Activated CD8-positive, alpha-beta T cell treated with anti-CD3 and anti-CD28 coated beads for 36 hours (primary cell): ENCODE measurements around the gene LCORL. TPM values are rescaled to one million over a fixed set of nuclear protein-coding genes. Genes with fewer than 3 reads are reported as not detected.

Experiments
- ATAC-seq: fragments of 200-7000 bp; cut with Tn5 transposase; one replicate; pipeline ENCODE4 v1.10.0; 2021; ENCODE audit warnings: mild to moderate bottlenecking, moderate library complexity
- CTCF ChIA-PET: fragments of 350-600 bp; sonication (Branson Sonifier 250); formaldehyde crosslinking; loops from one replicate; lab custom pipeline; 2021; ENCODE audit warnings: antibody characterized with exemption; lab: Charles Lee
- POLR2A ChIA-PET: fragments of 350-600 bp; sonication (Branson Sonifier 250); formaldehyde crosslinking; loops from one replicate; lab custom pipeline; 2021; ENCODE audit warnings: antibody characterized with exemption; lab: Charles Lee
- DNase-seq: peaks from one replicate; pipeline ENCODE4 v3.0.0-alpha.2; 2020
- H3K27ac Mint-ChIP-seq: one replicate; pipeline ENCODE4 v1.8.0; 2021; ENCODE audit warnings: mild to moderate bottlenecking, mixed read lengths
- H3K27me3 Mint-ChIP-seq: one replicate; pipeline ENCODE4 v1.8.0; 2021; ENCODE audit warnings: mixed read lengths
- H3K36me3 Mint-ChIP-seq: one replicate; pipeline ENCODE4 v1.8.0; 2021; ENCODE audit warnings: low read depth, mixed read lengths
- H3K4me1 Mint-ChIP-seq: one replicate; pipeline ENCODE4 v1.8.0; 2021; ENCODE audit warnings: low read depth, mixed read lengths
- H3K4me3 Mint-ChIP-seq: one replicate; pipeline ENCODE4 v1.8.0; 2021; ENCODE audit warnings: mild to moderate bottlenecking, moderate library complexity, mixed read lengths
- H3K9me3 Mint-ChIP-seq: one replicate; pipeline ENCODE4 v1.8.0; 2021; ENCODE audit warnings: mixed read lengths
- intact Hi-C: fragments of 100-400 bp; cut with micrococcal nuclease; formaldehyde crosslinking; loops from one replicate; pipeline ENCODE4 v1.10.0; 2022
- total RNA-seq, 2 experiments: library from RNA; stranded (reverse); gene quantifications; one replicate each; pipeline ENCODE4 v1.2.3, GENCODE V29; 2021
- TF ChIP-seq, protein P1 (sequence below): fragments of 200-600 bp; IDR thresholded peaks from one replicate; pipeline ENCODE4 v1.8.0; 2022; ENCODE audit warnings: antibody characterized with exemption, mild to moderate bottlenecking

The LCORL gene
- total RNA-seq, 2 experiments from 2014 or later, result 8.9 to 10.3 TPM

DNA sequence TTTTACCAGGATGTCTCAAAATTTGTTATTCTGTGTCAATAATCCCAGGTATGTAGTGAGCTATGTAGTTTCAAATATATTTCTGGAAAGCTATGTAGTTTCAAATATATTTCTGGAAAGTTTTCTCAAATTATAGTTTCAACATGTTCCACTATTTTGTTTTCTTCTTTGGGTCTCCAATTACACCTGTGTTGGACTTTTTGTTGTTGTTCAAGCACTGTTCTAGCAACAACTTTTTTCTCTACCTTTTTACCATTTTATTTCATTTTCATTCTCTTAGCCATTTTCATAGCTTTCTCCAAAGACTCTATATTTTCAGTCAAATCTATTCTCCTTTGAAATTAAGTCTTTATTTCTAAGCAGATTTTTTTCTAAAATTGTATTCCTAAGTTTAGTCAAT lies 88.4 kb downstream of the LCORL start:
- no peaks in the 10 kb centered on the region for H3K27me3 Mint-ChIP-seq
- ChIA-PET CTCF (interaction anchor here (1.1 kb wide), 1 partner anchor 62 kb away, joined by 3 read pairs; no protein-coding TSS in a partner anchor), POLR2A (no interaction called here)
- DNase-seq (no peak), ATAC-seq (no peak)
- TF ChIP-seq, protein P1, sequence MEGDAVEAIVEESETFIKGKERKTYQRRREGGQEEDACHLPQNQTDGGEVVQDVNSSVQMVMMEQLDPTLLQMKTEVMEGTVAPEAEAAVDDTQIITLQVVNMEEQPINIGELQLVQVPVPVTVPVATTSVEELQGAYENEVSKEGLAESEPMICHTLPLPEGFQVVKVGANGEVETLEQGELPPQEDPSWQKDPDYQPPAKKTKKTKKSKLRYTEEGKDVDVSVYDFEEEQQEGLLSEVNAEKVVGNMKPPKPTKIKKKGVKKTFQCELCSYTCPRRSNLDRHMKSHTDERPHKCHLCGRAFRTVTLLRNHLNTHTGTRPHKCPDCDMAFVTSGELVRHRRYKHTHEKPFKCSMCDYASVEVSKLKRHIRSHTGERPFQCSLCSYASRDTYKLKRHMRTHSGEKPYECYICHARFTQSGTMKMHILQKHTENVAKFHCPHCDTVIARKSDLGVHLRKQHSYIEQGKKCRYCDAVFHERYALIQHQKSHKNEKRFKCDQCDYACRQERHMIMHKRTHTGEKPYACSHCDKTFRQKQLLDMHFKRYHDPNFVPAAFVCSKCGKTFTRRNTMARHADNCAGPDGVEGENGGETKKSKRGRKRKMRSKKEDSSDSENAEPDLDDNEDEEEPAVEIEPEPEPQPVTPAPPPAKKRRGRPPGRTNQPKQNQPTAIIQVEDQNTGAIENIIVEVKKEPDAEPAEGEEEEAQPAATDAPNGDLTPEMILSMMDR, result no peak
- H3K4me3 Mint-ChIP-seq, result no peak overlapping the region
- no peak overlapping the region for H3K27ac Mint-ChIP-seq
- peaks cover 26% of the 10 kb centered on the region for H3K36me3 Mint-ChIP-seq
- peaks cover 19% of the 10 kb centered on the region for H3K9me3 Mint-ChIP-seq
- no peaks in the 10 kb centered on the region for H3K4me1 Mint-ChIP-seq
- intact Hi-C loops, result no loop called here

DNA sequence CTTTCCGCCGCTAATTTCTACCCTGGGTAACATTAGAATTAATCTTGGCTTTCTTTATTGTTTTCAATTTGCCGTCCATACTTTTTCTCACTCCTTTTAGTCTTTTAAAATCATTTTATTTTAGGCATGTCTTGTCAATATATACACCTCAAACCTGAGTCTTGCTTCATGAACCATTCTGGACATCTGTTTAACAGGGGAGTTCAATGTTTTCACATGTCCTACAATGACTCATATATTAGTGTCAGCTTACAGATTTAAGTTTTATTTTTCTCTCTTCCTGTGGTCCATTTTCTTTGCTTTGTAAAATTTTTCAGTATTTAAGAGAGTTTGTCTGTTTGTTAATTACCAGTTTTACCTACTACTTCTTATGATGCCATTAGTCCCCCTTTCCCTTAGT lies 89.5 kb downstream of the LCORL start:
- Mint-ChIP-seq H3K9me3 (peaks cover 19% of the 10 kb centered on the region), H3K27me3 (no peaks in the 10 kb centered on the region), H3K27ac (no peak overlapping the region), H3K36me3 (peaks cover 26% of the 10 kb centered on the region), H3K4me3 (no peak overlapping the region), H3K4me1 (no peaks in the 10 kb centered on the region)
- TF ChIP-seq, protein P1, result no peak
- intact Hi-C loops, result no loop called here
- ChIA-PET POLR2A (no interaction called here), CTCF (no interaction called here)
- ATAC-seq (no peak), DNase-seq (no peak)

DNA sequence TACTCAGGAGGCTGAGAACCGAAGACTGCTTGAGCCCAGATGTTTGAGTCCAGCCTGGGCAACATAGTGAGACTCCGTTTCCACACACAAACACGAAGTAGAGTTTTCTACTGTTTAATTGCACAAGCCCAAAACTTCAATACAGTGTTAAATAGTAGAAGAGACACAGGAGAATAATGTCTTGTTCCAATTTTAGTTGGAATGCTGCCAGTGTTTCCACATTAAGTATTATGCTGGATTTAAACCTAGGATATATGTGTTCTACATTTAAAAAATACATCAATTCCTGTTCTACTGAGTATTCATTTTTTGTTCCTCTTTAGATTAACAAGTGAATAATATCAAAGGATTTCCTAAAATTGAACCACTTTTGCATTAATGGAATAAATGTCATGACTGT lies 91.3 kb downstream of the LCORL start:
- peaks cover 15% of the 10 kb centered on the region for H3K9me3 Mint-ChIP-seq
- H3K27ac Mint-ChIP-seq, result no peak overlapping the region
- no peak for DNase-seq
- POLR2A ChIA-PET, result no interaction called here
- peaks cover 29% of the 10 kb centered on the region for H3K36me3 Mint-ChIP-seq
- no peak overlapping the region for H3K4me3 Mint-ChIP-seq
- H3K4me1 Mint-ChIP-seq, result no peaks in the 10 kb centered on the region
- H3K27me3 Mint-ChIP-seq, result no peaks in the 10 kb centered on the region
- intact Hi-C loops, result no loop called here
- CTCF ChIA-PET, result no interaction called here
- no peak for ATAC-seq
- TF ChIP-seq, protein P1, result no peak

DNA sequence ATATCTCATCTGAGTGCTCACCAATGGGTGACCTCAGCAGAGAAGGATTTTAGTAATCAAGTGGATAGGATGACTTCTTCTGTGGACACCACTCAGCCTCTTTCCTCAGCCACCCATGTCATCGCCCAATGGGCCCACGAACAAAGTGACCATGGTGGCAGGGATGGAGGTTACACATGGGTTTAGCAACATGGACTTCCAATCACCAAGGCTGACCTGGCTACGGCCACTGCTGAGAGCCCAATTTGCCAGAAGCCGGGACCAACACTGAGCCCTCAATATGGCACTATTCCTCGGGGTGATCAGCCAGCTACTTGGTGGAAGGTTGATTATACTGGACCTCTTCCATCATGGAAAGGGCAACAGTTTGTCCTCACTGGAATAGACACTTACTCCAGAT lies 97.4 kb downstream of the LCORL start:
- no peak overlapping the region for H3K27ac Mint-ChIP-seq
- H3K9me3 Mint-ChIP-seq, result peaks cover 2% of the 10 kb centered on the region
- intact Hi-C loops, result no loop called here
- no peaks in the 10 kb centered on the region for H3K4me1 Mint-ChIP-seq
- no peak for DNase-seq
- ATAC-seq, result no peak
- CTCF ChIA-PET, result no interaction called here
- POLR2A ChIA-PET, result no interaction called here
- H3K36me3 Mint-ChIP-seq, result peaks cover 35% of the 10 kb centered on the region
- H3K27me3 Mint-ChIP-seq, result no peaks in the 10 kb centered on the region
- TF ChIP-seq, protein P1, result no peak
- H3K4me3 Mint-ChIP-seq, result no peak overlapping the region

DNA sequence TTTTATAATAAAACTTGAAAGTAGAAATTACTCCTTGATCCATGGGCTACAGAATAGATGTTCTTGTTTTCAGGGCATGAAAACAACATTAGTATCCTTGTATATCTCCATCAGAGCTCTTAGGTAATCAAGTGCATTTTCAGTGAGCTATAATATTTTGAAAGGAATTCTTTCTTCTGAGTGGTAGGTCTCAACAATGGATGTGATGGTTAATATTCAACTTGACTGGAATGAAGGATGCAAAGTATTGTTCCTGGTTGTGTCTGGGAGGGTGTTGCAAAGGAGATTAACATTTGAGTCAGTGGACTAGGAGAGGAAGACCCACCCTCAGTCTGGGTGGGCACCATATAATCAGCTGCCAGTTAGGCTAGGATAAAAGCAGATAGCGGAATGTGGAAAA lies 100.1 kb downstream of the LCORL start:
- intact Hi-C loops, result no loop called here
- Mint-ChIP-seq H3K4me1 (no peaks in the 10 kb centered on the region), H3K4me3 (no peak overlapping the region), H3K27me3 (no peaks in the 10 kb centered on the region), H3K9me3 (peaks cover 2% of the 10 kb centered on the region), H3K36me3 (peaks cover 36% of the 10 kb centered on the region), H3K27ac (no peak overlapping the region)
- ATAC-seq (no peak), DNase-seq (no peak)
- ChIA-PET POLR2A (no interaction called here), CTCF (no interaction called here)
- TF ChIP-seq, protein P1, result no peak
